GM12874 (cell line): ENCODE data around the gene A1BG.

Experiments
- CTCF ChIP-seq: IDR thresholded peaks from 2 replicates; pipeline ENCODE4 v1.5.1; 2011; ENCODE audit warnings: low read depth, mild to moderate bottlenecking, control low read depth, low read length, moderate library complexity; ENCODE audit not compliant: insufficient read depth

Gene A1BG

GRCh38 chr19:58392945-58393724 lies 39.8 kb upstream of the A1BG start:
- TF ChIP-seq CTCF, result no peak

GRCh38 chr19:58388175-58388526 lies 34.9 kb upstream of the A1BG start:
- TF ChIP-seq CTCF, result no peak

GRCh38 chr19:58387338-58388174 lies 34.3 kb upstream of the A1BG start:
- TF ChIP-seq CTCF, result no peak

- TF ChIP-seq CTCF, result no peak
Observed at GRCh38 chr19:58386576-58387337, 33.5 kb upstream of the A1BG start, which contains the start of gene RPS5. RPS5 (plus strand) TSS chr19:58387269; CDS start chr19:58388138, 869 bp downstream.

GRCh38 chr19:58385891-58386575 lies 32.7 kb upstream of the A1BG start:
- no peak for TF ChIP-seq CTCF

GRCh38 chr19:58385313-58385890 lies 32.1 kb upstream of the A1BG start:
- no peak for TF ChIP-seq CTCF
